Activated naive CD8-positive, alpha-beta T cell treated with anti-CD3 and anti-CD28 coated beads, Interleukin-2, amount 10 ng/mL, durations not matched to agents 7 days and 5 days (primary cell): ENCODE measurements around the gene NCK2. TPM values are rescaled to one million over a fixed set of nuclear protein-coding genes. Genes with fewer than 3 reads are reported as not detected.

Source experiments
- ATAC-seq: fragments of 150-1000 bp; cut with Tn5 transposase; one replicate; pipeline ENCODE4 v1.10.0; 2021; ENCODE audit warnings: low read depth, moderate library complexity
- POLR2A ChIA-PET: fragments of 350-600 bp; sonication (Branson Sonifier 250); formaldehyde crosslinking; loops from one replicate; lab custom pipeline; 2021; ENCODE audit warnings: antibody characterized with exemption; lab: Charles Lee
- DNase-seq: peaks from one replicate; pipeline ENCODE4 v3.0.0; 2021
- H3K27ac Mint-ChIP-seq: one replicate; pipeline ENCODE4 v1.8.0; 2022; ENCODE audit warnings: mild to moderate bottlenecking, mixed read lengths
- H3K27me3 Mint-ChIP-seq: one replicate; pipeline ENCODE4 v1.8.0; 2022; ENCODE audit warnings: mild to moderate bottlenecking, moderate library complexity, mixed read lengths
- H3K36me3 Mint-ChIP-seq: one replicate; pipeline ENCODE4 v1.8.0; 2021; ENCODE audit warnings: mild to moderate bottlenecking, mixed read lengths
- H3K4me1 Mint-ChIP-seq: one replicate; pipeline ENCODE4 v1.8.0; 2021; ENCODE audit warnings: mixed read lengths
- H3K4me3 Mint-ChIP-seq: one replicate; pipeline ENCODE4 v1.8.0; 2022; ENCODE audit warnings: mild to moderate bottlenecking, moderate library complexity, mixed read lengths
- H3K9me3 Mint-ChIP-seq: one replicate; pipeline ENCODE4 v1.8.0; 2021; ENCODE audit warnings: mixed read lengths
- total RNA-seq, 2 experiments: library from RNA; stranded (reverse); gene quantifications; one replicate each; pipeline ENCODE4 v1.2.3, GENCODE V29; 2021

NCK2 gene
- total RNA-seq, 2 experiments from 2014 or later, result 69.6 to 70.0 TPM

DNA sequence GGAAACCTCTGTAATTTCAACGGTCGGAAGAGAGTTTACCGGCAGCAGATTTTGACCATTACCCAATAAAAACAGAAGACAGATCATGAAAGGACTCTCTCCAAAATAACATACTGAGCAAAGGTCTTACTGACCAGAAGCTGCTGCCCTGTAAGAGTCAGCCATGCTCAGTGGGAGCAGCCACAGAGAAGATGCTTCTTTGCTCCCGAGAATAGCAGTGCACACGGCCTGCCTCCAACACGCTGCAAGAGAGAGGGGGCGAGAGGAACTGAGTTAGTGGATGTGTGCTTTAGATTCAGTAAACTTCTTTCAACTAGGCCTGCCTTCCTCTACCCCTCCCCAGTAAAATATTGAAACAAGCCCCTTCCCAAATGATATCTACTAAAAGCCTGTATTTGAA, 103.7 kb downstream of the NCK2 start:
- Mint-ChIP-seq H3K9me3 (peaks cover 2% of the 10 kb centered on the region), H3K27ac (no peak overlapping the region), H3K4me3 (no peak overlapping the region), H3K4me1 (peaks cover 23% of the 10 kb centered on the region), H3K27me3 (no peaks in the 10 kb centered on the region), H3K36me3 (peaks cover 26% of the 10 kb centered on the region)
- no peak for DNase-seq
- ATAC-seq, result no peak
- POLR2A ChIA-PET, result interaction anchor here (1.1 kb wide), 1 partner anchor 10 kb away, joined by 3 read pairs; no protein-coding TSS in a partner anchor

DNA sequence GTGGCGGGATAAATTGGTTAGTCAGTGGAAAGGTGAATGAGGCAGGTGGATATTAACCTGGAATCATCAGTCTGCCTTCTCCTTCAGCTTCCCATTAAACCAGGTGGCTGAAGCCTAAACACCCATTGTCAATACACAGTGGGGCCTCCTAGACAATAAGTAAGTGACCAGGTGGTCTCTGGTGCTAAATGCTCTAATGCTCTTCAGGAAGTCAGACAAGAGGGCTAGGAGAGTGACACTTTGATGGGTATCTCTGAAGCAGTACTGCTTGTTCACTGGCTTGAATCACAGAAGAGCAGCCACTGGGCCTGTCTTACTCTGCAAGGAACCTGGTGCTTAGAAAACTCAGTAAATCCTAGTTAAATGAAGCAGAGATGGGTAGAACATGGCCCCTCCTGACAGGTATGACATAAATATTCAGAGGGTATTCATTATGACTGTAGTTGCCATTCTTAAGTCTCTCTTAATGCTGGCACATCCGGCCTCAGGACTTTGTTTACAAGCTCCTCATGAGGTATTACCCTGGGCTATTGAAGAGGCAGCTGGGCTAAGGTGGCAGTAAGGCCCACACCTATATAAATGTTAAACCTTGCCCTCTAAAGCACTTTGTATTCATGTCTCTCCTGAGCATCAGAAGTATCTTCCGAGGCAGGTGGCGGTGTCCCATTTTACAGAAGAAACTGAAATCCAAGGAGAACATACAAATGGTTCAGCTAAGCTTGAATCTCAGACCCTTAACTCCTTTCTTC, 104.9 kb downstream of the NCK2 start:
- peaks cover 2% of the 10 kb centered on the region for H3K9me3 Mint-ChIP-seq
- H3K27me3 Mint-ChIP-seq, result no peaks in the 10 kb centered on the region
- peaks cover 24% of the 10 kb centered on the region for H3K4me1 Mint-ChIP-seq
- POLR2A ChIA-PET, result no interaction called here
- H3K27ac Mint-ChIP-seq, result no peak overlapping the region
- peaks cover 23% of the 10 kb centered on the region for H3K36me3 Mint-ChIP-seq
- ATAC-seq, result no peak
- DNase-seq, result no peak
- H3K4me3 Mint-ChIP-seq, result no peak overlapping the region

DNA sequence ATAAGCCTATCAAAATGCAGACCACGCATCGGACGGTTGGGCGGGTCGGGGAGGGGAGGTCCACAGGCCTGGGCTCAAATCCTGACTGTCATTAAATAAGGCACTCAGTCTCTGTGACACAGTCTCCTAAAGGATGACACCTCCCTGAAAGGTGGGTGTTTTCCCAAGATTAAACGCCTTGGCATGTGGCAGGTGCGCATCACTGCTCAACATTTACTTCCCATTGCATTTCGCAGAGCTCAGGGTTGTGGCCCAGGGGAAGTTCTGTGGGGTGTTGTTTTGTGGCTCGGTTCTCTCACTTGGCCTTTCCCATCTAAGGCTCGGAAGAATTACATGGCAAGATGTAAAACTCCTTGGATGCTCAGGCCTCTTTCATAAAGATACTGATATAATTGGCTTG, 107.4 kb downstream of the NCK2 start:
- peaks cover 32% of the 10 kb centered on the region for H3K4me1 Mint-ChIP-seq
- POLR2A ChIA-PET, result interaction anchor here (1.3 kb wide), 1 partner anchor 54 kb away, joined by 4 read pairs; no protein-coding TSS in a partner anchor
- H3K36me3 Mint-ChIP-seq, result peaks cover 25% of the 10 kb centered on the region

DNA sequence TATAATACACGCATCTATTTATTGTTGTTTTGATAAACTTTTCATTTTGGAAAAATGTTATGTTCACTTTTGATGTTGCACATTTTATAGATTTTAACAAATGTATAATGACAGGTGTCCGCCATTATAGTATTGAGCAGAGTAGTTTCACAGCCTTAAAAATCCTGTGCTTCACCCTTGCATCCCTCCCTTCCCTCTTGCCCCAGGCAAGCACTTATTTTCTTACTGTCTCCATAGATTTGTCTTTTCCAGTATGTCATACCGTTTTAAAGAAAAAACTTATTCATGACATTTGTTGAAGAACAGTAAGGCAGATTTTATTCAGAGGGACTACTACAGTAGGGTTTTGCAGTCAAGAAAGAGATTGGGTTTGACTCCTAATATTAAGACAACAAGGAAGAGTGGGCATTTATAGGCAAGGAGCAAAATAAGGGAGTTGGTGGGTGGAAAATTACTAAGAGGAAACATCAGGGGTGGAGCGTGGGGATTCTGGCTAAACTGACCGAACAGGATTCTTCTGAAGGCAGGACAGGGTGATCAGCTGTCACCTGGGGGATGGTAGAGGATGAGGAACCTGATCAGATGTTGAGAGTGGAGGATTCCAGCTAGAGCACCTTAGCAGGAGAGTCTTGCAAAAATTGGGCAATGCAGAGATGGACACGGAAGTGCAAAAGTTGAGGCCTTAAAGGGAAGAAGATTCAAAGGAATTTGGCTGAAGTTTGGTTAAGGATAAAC, 108.8 kb downstream of the NCK2 start:
- DNase-seq, result no peak
- no peak for ATAC-seq
- peaks cover 27% of the 10 kb centered on the region for H3K36me3 Mint-ChIP-seq
- peaks cover 2% of the 10 kb centered on the region for H3K9me3 Mint-ChIP-seq
- peaks cover 42% of the 10 kb centered on the region for H3K4me1 Mint-ChIP-seq
- H3K4me3 Mint-ChIP-seq, result no peak overlapping the region
- H3K27me3 Mint-ChIP-seq, result no peaks in the 10 kb centered on the region
- POLR2A ChIA-PET, result no interaction called here
- H3K27ac Mint-ChIP-seq, result peak overlapping the region; percentile 23

More for the DNA sequence above, 107.4 kb downstream of the NCK2 start:
- DNase-seq (no peak), ATAC-seq (no peak)
- H3K27ac Mint-ChIP-seq, result no peak overlapping the region
- peaks cover 2% of the 10 kb centered on the region for H3K9me3 Mint-ChIP-seq
- H3K4me3 Mint-ChIP-seq, result no peak overlapping the region
- no peaks in the 10 kb centered on the region for H3K27me3 Mint-ChIP-seq

DNA sequence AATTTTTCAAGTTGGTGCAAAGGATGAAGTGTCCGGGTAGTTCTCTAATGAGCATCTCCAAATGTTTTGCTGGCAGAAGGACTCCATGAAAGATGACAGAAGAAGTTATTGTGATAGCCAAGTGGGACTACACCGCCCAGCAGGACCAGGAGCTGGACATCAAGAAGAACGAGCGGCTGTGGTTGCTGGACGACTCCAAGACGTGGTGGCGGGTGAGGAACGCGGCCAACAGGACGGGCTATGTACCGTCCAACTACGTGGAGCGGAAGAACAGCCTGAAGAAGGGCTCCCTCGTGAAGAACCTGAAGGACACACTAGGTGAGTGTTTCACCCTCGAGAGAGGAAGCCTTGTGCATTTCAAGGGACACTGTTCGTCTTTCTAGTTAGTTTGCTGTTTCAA, 110.3 kb downstream of the NCK2 start:
- peaks cover 2% of the 10 kb centered on the region for H3K9me3 Mint-ChIP-seq
- H3K36me3 Mint-ChIP-seq, result peaks cover 28% of the 10 kb centered on the region
- H3K27ac Mint-ChIP-seq, result peak overlapping the region; percentile 49
- ATAC-seq, result no peak
- DNase-seq, result no peak
- peaks cover 50% of the 10 kb centered on the region for H3K4me1 Mint-ChIP-seq
- no peaks in the 10 kb centered on the region for H3K27me3 Mint-ChIP-seq
- H3K4me3 Mint-ChIP-seq, result no peak overlapping the region
- POLR2A ChIA-PET, result no interaction called here

DNA sequence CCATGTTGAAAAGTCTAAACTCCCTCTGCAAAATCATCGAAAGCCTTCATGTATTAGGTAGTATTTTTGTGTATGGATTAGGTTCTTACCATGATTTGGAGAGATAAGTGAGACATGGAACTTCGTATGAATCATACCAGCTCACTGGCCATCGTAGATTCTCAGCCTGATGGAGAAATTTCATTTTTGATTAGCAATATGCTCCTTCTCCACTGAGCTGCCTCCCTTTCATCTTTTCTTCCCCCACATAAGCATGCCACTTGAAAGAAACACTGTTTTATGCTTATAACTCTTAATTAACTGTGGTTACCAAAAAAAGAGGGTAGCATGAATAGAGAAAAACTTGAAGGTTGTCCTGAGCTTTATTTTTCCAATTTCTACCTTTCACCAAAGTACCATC, 111.9 kb downstream of the NCK2 start:
- H3K9me3 Mint-ChIP-seq, result peaks cover 1% of the 10 kb centered on the region
- POLR2A ChIA-PET, result interaction anchor here (0.7 to 2.5 kb wide), 6 partner anchors 59 to 1856 kb away, joined by 3 to 10 read pairs (median 3); no protein-coding TSS in a partner anchor
- peaks cover 63% of the 10 kb centered on the region for H3K4me1 Mint-ChIP-seq
- peak overlapping the region; percentile 65 for H3K4me3 Mint-ChIP-seq
- ATAC-seq (peak; percentile 18), DNase-seq (no peak)
- H3K36me3 Mint-ChIP-seq, result peaks cover 30% of the 10 kb centered on the region
- peak overlapping the region; percentile 96 for H3K27ac Mint-ChIP-seq
- no peaks in the 10 kb centered on the region for H3K27me3 Mint-ChIP-seq

DNA sequence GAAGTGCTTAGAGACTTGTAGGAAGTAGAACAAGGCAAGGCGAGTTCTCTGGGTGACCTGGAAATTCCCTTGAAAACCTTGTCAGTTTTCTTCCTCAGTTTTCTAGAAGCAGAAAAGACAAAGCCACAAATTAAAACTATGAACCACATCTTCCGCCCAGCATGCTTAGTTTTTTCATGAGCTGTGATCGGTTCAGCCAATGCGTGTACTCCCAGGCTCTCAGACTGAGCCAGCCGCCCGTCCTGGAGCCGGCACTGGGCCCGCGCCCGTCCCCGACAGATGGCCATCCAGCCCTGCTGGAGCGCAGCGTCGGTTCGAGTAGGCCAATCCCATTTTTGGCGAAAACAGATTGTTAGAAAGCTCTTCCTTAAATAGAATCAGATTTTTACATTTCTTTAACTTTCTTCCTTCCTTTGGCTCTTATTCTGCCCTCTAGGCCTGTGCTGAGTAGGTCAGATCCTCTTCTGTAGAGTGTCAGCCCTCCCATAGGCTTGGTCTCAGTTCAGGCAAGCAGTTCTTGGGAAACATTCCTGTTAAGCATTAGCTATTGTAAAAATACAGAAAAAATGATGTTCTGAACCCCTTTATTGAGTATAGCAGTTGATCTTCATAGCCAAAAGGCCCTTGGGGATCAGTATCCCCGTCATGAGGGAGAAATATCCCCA, 112.5 kb downstream of the NCK2 start:
- peak; percentile 52 for DNase-seq
- peak; percentile 47 for ATAC-seq
- H3K27me3 Mint-ChIP-seq, result no peaks in the 10 kb centered on the region
- POLR2A ChIA-PET, result interaction anchor here (0.7 to 2.5 kb wide), 9 partner anchors 9 to 1855 kb away, joined by 3 to 10 read pairs (median 3); no protein-coding TSS in a partner anchor
- H3K4me1 Mint-ChIP-seq, result peaks cover 64% of the 10 kb centered on the region
- H3K4me3 Mint-ChIP-seq, result peak overlapping the region; percentile 65
- H3K9me3 Mint-ChIP-seq, result no peaks in the 10 kb centered on the region
- peak overlapping the region; percentile 96 for H3K27ac Mint-ChIP-seq
- peaks cover 28% of the 10 kb centered on the region for H3K36me3 Mint-ChIP-seq

DNA sequence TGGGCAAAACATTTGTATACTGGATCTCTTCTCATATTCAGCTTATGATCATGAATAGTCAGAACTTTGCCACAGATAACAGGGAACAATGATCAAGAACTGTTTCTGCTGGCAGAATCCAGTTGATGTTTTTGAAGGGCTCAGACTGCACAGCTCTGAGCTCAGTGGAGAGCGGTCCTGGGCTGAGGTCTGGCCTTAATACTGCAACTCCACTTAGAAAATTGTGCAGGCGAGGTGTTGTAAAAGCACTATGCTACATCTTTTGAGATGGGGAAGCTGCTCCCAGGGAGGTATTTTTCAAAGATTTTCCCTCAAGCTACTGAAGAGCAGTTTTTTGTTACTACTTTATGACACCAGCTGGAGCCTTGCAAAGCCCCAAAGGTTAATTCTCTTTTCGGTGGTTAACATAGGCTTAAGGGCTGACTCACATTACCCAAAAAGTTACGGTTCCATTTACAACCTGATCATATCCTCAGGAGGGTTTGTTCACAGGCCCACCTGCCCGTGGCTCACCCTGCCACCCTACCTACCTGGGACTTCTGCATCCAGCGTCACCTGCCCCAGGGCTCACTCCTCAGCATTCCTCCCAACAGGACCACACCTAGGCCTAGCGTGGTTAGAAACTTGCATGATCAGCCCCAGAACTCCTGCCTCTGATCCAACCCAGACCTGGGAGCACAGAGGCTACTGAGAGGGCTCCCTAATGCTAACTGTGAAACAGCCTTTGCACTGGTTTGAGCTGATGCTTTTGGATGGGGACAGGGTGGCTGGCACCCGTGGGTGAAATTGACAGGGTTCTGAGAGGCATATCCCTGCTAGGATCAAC, 114.4 kb downstream of the NCK2 start:
- Mint-ChIP-seq H3K9me3 (no peaks in the 10 kb centered on the region), H3K36me3 (peaks cover 27% of the 10 kb centered on the region), H3K27me3 (no peaks in the 10 kb centered on the region), H3K27ac (peak overlapping the region; percentile 96), H3K4me1 (peaks cover 71% of the 10 kb centered on the region), H3K4me3 (peak overlapping the region; percentile 65)
- peak; percentile 51 for ATAC-seq
- POLR2A ChIA-PET, result interaction anchor here (0.9 to 1.5 kb wide), 3 partner anchors 11 to 68 kb away, joined by 3 to 4 read pairs (median 3); no protein-coding TSS in a partner anchor
- no peak for DNase-seq

DNA sequence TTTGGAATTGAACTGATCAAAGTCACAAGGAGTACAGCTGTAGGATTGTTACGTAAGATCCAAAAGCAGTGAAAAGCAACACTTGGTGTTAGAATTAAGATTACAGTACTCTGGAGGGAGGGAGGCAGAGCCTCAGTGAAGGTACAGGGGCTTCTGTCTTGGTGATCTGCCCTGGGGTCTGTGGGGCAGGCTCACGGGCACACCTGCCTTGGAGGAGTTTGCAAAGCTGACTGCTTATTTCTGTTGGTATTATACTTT, 114.9 kb downstream of the NCK2 start:
- DNase-seq, result no peak
- Mint-ChIP-seq H3K9me3 (no peaks in the 10 kb centered on the region), H3K27me3 (no peaks in the 10 kb centered on the region), H3K4me1 (peaks cover 76% of the 10 kb centered on the region), H3K4me3 (peak overlapping the region; percentile 39), H3K36me3 (peaks cover 27% of the 10 kb centered on the region), H3K27ac (peak overlapping the region; percentile 96)
- POLR2A ChIA-PET, result interaction anchor here (1.3 kb wide), 1 partner anchor 61 kb away, joined by 4 read pairs; no protein-coding TSS in a partner anchor
- ATAC-seq, result no peak

DNA sequence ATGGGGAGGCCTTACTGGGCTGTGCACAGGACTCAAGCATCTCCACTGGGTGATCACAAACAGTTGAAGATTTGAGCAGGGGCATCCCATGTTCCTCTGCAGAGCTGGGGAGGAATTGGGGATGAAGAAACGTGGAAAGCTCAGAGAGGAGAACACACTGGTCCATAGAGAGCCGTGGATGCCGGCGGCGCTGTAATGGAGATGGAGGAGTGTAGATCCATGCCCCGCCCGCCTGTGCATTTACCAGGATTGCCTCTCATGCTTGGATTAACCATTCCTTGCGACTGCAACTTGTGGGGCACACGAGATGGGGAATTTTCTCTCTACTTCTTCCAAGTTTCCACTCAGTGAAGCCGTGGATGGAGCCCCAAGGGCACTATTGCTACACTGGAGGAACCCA, 115.9 kb downstream of the NCK2 start:
- no peaks in the 10 kb centered on the region for H3K9me3 Mint-ChIP-seq

DNA sequence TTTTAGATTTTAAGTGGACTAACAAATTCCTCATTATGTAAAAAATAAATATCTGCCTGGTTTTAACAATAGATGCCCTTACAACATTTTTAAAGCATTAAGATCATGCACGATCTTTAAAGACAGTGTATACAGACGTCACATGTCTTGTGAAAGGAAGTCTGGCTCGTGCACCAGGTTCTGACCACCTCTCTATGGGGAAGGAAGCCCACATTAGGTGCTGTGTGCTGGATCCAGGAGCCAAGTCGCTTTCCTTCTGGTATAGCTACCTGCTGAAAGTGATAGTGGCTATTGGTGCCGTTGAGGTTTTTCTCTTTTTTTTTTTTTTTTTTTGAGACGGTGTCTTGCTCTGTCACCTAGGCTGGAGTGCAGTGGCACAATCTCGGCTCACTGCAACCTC, 116.5 kb downstream of the NCK2 start:
- POLR2A ChIA-PET, result interaction anchor here (0.7 kb wide), 1 partner anchor 65 kb away, joined by 3 read pairs; no protein-coding TSS in a partner anchor
- H3K4me1 Mint-ChIP-seq, result peaks cover 81% of the 10 kb centered on the region
- H3K27me3 Mint-ChIP-seq, result no peaks in the 10 kb centered on the region
- ATAC-seq (peak; percentile 51), DNase-seq (no peak)
- H3K9me3 Mint-ChIP-seq, result no peaks in the 10 kb centered on the region
- H3K36me3 Mint-ChIP-seq, result peaks cover 20% of the 10 kb centered on the region
- peak overlapping the region; percentile 57 for H3K4me3 Mint-ChIP-seq
- H3K27ac Mint-ChIP-seq, result peak overlapping the region; percentile 76

More for the DNA sequence above, 115.9 kb downstream of the NCK2 start:
- ATAC-seq, result no peak
- Mint-ChIP-seq H3K36me3 (peaks cover 23% of the 10 kb centered on the region), H3K4me3 (no peak overlapping the region), H3K4me1 (peaks cover 83% of the 10 kb centered on the region), H3K27ac (peak overlapping the region; percentile 42), H3K27me3 (no peaks in the 10 kb centered on the region)
- POLR2A ChIA-PET, result no interaction called here
- DNase-seq, result no peak

DNA sequence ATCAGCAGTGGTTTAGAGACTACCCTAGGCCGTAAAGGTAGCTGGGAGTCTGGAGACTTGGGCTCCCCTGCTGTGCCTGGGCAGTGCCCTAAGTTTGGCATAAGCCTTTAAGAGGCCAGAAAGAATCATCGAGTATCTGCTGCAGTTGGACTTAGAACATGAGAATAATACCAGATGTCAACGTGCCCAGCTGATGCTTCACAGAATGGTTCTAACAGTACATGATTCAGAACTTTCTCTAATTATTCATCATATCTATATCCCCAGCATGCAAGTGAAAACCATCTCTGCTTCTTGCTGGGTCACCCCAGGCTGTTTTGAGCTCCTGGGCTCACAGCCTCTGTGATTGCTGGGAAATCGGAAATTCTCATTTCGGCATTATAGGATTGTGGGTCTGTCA, 118.1 kb downstream of the NCK2 start:
- Mint-ChIP-seq H3K4me3 (no peak overlapping the region), H3K4me1 (peaks cover 65% of the 10 kb centered on the region), H3K27me3 (no peaks in the 10 kb centered on the region), H3K36me3 (peaks cover 13% of the 10 kb centered on the region), H3K27ac (peak overlapping the region; percentile 5), H3K9me3 (no peaks in the 10 kb centered on the region)
- POLR2A ChIA-PET, result interaction anchor here (1.0 kb wide), 1 partner anchor 72 kb away, joined by 5 read pairs; no protein-coding TSS in a partner anchor
- no peak for DNase-seq
- ATAC-seq, result no peak
